HG02884 (cell line): ENCODE measurements around the gene POP4.

Source experiments
- ATAC-seq: cut with Tn5 transposase; IDR thresholded peaks from one replicate; pipeline ENCODE4 v1.9.1; 2021; ENCODE audit warnings: mild to moderate bottlenecking, moderate library complexity; ENCODE audit not compliant: unreplicated experiment

POP4 gene

GRCh38 chr19:29629836-29630534, 23.9 kb downstream of the POP4 start:
- no peak for ATAC-seq

DNA sequence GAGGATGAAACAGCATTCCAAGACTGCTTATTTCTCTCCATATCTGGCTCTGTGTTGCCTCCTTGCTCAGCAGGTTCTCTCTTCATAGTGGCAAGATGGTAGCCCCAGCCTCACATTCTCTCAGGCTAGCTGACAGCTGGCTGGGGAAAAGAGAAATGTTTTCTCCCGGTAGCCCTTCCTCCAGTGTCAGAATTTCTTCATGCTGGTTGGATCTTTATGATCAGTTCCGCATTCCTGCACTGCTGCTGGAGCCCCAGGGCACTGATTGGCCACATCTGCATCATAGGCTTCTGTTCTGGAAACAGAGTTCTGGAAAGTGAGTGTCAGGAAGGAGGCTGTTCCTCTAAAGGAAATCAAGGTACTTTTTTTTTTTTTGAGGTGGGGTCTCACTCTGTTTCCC, 24.6 kb downstream of the POP4 start:
- no peak for ATAC-seq

- ATAC-seq, result no peak
Measured at GRCh38 chr19:29631450-29631849, 25.4 kb downstream of the POP4 start.

DNA sequence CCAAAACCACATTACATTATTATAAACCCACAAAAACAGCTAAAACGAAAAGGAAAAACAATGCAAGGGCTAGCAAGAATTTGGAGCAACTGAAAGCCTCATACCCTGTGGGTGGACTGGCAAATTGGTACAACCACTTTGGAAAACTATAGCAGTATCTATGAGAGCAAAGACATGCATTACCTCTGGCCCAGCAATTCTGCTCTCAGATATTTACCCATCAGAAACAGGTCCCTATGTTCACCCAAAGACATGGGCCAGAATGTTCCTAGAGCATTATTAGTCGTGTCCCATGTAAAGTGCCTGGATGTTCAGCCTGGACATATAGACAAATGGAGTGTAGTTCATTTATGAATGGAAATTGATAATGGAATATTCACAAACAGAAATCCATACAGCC, 27.9 kb downstream of the POP4 start:
- ATAC-seq, result no peak

DNA sequence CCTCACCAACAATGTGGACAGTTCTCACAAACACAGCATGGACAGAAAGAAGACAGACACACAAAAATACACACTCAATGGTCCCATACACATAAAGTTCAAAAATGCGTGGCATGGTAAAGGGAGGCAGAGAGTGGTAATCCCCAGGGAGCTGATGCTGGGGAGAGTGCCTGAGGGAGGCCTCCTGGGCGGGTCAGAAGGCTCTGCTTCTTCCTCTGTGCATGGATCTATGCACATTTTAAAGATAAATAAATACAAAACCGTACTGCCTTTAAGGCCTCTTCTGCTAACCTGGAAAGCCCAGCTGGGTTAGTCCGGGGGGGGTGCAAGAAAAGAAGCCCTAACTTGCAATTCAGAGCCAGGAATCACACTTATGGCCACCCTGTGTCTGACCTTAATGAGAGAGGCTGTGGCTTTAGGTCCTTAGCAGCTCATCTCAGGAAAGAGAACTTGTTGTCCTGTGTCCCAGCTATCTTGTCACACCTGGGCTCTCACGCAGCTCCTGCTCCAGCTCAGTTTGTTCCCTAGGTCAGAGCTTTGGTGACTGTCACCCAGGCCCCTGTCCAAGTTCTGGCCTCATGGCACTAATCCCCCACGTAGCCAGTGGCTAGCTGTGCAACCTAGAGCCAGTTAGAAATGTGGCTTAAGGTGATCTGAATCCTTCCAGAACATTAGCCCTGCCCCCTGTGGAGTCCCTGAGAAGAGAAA, 28.5 kb downstream of the POP4 start:
- no peak for ATAC-seq

GRCh38 chr19:29635963-29636362, 29.9 kb downstream of the POP4 start:
- ATAC-seq, result no peak

DNA sequence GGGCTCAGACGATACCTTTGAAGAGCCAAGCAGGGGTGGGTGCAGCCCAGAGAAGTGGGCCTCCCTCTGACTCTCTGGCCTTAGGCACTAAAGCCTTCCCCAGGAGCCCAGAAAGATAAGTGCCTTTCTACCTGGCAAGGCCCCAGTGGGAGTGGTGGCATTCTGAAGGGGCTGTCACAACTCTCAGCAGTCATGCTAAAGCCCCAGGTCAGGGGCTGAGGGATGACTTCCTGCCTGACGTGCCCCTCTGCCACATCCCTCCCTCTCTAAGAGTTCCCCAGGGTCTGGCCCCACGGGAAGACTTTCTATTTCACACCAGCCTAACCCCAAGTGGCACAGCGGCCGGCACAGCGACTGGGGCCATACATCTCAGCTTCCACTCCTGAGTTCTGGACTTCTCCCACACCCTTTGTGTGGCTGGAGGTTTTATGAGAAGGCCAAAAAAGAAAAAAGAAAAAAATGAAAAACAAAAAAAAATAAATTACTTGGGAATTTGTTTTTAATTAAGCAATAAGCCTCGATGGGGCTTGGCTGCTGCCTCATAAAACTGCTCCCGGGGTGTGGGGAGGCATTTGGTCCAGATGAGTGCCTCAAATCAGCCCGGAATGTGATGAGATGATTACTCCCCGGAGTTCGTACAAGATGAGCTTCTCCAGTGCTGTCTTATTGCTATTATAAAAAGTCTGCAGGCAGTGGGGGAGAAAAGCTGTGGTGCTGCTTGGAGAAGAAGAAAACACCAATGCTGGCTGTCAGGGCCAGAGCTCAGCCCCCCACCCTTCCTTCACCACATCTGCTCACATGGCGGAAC, 30.7 kb downstream of the POP4 start:
- ATAC-seq, result no peak

DNA sequence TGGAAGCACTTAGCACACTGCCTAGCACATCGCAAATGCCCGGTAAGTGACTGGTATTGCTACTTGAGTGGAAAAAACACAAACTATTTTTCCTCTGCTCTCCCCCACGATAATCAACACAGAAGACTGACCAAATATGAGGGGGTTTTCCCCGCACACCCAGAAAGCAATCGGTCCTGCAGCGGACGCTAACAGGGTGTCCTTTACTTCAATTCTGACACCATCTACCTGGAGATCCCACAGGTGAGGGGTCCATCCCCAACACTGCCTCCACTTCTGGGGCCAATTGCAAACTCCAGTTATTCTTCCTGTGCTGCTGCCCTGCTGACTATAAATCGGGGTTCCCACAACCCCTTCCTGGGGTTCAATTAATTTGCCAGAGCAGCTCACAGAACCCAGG, 33.0 kb downstream of the POP4 start:
- no peak for ATAC-seq

- ATAC-seq, result no peak
Measured at GRCh38 chr19:29640231-29640630, 34.1 kb downstream of the POP4 start.

DNA sequence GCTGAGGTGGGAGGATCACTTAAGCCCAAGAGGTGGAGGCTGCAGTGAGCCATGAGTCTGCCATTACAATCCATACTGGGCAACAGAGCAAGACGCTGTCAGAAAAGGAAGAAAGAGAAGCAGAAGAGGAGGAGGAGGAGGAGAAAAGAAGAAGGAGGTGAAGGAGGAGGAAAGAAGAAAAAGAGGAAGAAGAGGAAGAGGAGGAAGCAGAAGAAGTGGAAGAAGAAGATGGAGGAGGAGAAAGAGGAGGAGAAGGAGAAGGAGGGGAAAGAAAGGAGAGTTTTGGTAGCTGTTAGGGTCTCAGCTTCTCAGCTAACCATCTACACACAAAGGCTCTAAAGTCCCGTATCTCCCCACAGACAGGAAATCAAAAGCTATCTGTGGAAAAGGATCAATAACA, 35.5 kb downstream of the POP4 start:
- ATAC-seq, result no peak

DNA sequence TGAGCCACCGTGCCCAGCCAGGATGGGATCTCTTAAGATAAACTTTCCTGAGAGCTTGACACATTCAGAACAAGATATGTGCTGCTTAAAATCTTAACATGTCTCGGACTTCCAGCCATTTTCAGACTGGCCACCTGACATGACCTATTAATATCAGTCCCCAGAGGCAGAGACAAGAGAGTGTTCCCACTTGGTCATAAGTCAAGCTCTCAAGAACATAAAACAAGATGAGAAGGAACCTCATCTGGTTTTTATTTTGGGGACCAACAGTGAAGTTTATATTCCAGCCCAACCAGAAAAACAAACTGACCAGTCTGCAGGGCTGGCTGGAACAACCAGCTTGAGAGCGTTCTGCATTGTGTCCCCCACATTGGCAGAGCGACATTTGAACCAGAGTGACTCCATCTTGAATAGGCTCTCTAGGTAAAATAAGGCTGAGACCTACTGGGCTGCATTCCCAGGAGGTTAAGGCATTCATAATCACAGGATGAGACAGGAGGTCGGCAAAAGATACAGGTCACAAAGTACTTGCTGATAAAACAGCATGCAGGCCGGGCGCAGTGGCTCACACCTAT, 37.4 kb downstream of the POP4 start:
- no peak for ATAC-seq

- no peak for ATAC-seq
Measured at GRCh38 chr19:29644210-29644609, 38.1 kb downstream of the POP4 start.

GRCh38 chr19:29645491-29645867, 39.4 kb downstream of the POP4 start:
- no peak for ATAC-seq

- no peak for ATAC-seq
Measured at GRCh38 chr19:29645911-29646310, 39.8 kb downstream of the POP4 start.

DNA sequence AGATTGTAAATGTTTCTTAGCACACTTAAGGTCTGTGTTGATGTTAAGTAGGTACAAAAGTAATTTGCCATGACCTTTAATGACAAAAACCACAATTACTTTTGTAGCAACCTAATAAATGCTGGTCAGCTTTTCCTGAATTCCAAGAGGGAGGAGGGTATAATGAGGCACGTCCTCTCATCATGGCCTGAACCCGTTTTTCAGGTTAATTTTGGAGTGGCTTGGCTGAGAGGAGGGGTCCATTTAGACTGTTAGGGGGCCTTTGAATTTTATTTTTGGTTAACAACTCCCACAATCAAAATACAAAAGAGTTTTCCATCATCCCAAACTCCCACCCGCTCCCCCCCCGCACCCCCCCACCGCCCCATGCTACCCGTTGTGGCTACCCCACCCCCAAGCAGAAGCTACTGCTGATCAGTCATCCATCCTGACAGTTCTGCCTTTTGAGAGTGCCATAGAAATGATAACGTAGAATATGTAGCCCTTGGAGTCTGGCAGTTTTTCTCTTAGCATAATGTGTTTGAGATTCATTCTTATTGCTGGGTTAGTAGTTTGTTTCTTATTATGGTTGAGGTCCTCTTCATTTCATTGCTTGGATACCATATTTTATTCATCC, 44.8 kb downstream of the POP4 start:
- ATAC-seq, result no peak

GRCh38 chr19:29651622-29652394, 45.7 kb downstream of the POP4 start:
- no peak for ATAC-seq

DNA sequence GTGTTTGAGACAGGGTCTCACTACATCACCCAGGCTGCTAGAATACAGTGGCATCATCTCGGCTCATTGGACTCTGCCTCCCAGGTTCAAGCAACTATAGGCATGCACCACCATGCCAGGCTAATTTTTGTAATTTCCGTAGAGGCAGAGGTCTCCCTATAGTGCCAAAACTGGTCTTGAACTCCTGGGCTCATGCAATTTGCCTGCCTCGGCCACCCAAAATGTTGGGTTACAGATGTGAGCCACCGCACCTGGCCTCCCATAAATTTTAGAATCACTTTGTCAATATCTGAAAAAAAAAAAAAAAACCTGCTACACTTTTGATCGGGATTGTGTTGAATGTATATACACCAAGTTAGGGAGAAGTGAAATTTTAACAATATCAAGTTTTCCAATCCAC, 47.3 kb downstream of the POP4 start:
- no peak for ATAC-seq

DNA sequence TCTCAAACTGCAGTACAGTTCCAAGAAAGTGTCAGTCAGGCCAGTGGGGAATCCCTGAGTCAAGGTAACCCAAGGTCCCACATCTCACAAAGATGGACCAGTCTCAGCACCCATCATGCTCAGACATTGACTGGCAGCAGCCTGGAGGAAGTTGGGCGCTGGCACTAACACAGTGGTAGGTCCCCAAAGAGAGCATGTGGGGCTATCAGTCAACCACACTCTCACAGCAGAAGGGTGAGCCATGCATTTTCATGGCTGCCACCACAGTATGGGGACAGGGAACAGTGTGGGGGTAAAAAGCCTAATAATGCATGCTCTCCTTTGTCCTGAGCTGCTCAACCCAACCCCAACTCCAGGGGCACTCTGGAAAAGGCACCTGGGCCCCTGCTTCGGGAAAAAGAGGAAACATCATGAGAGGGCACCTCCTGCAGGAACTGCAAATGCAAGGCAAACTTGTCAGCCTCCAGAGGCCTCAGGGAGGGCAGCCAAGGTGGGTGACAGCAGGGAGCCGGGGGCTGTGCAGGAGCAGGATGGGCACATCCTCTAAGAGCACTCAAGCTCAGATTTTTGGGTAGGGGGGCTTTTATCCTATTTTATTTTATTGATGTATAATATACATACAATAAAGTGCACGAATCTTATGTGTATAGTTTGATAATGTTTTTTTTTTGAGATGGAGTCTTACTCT, 49.7 kb downstream of the POP4 start:
- no peak for ATAC-seq

GRCh38 chr19:29658221-29658991, 52.3 kb downstream of the POP4 start:
- no peak for ATAC-seq
